ENCODE data around the gene CUZD1. TPM values are rescaled to one million over a fixed set of nuclear protein-coding genes. Genes with fewer than 3 reads are reported as not detected.

CUZD1 gene
- total RNA-seq, 1 experiment from 2014 or later = 2.1 TPM

DNA sequence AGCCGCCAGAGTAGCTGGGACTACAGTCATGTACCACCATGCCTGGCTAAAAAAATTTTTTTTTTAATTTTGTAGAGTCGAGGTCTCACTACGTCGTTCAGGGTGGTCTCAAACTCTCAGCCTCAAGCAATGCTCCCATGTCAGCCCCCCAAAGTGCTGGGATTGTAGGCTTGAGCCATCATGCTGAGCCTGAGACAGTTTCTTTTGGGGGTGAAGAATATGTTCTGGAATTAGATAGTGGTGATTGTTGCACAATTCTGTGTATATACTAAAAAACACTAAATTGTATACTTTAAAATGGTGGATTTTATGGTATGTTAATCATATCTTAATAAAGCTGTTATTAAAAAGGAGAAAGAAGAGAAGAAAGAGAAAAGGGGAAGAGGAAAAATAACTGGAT, 1.5 kb downstream of the CUZD1 start:
- H3K4me3 ChIP-seq (ENCODE audit: low read depth, low read length, poor library complexity, severe bottlenecking) = no peak overlapping the region
- POLR2A ChIA-PET (ENCODE audit: low non-redundant PET) = no interaction called here
- no peaks in the 10 kb centered on the region for H3K36me3 ChIP-seq (ENCODE audit: insufficient read depth, low read length, poor library complexity, severe bottlenecking)
- CTCF ChIA-PET = no interaction called here
- TF ChIP-seq, protein P1, sequence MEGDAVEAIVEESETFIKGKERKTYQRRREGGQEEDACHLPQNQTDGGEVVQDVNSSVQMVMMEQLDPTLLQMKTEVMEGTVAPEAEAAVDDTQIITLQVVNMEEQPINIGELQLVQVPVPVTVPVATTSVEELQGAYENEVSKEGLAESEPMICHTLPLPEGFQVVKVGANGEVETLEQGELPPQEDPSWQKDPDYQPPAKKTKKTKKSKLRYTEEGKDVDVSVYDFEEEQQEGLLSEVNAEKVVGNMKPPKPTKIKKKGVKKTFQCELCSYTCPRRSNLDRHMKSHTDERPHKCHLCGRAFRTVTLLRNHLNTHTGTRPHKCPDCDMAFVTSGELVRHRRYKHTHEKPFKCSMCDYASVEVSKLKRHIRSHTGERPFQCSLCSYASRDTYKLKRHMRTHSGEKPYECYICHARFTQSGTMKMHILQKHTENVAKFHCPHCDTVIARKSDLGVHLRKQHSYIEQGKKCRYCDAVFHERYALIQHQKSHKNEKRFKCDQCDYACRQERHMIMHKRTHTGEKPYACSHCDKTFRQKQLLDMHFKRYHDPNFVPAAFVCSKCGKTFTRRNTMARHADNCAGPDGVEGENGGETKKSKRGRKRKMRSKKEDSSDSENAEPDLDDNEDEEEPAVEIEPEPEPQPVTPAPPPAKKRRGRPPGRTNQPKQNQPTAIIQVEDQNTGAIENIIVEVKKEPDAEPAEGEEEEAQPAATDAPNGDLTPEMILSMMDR (conservative IDR thresholded peaks at IDR 0.05; ENCODE audit: low read depth, low read length) = no peak
- TF ChIP-seq EZH2 (IDR thresholded peaks at IDR 0.05; ENCODE audit: borderline replicate concordance, low read depth, low read length, poor library complexity, severe bottlenecking) = no peak
- no peak for DNase-seq (ENCODE audit: low spot score)
- no peaks in the 10 kb centered on the region for H3K27me3 ChIP-seq (replicated peaks; ENCODE audit: insufficient read depth, low read depth, low read length, poor library complexity)
- H3K9me3 ChIP-seq (ENCODE audit: low read depth, low read length, poor library complexity, severe bottlenecking) = peaks cover 5% of the 10 kb centered on the region
- no peaks in the 10 kb centered on the region for H3K4me1 ChIP-seq (ENCODE audit: insufficient read depth, low read length, poor library complexity, severe bottlenecking)
- intact Hi-C loops (cut with micrococcal nuclease; ENCODE audit: unreplicated experiment) = no loop called here
- no peak overlapping the region for H3K27ac ChIP-seq (ENCODE audit: low read depth, low read length, poor library complexity, severe bottlenecking)
- BruUV-seq (replicated peaks) = no TSS peak

DNA sequence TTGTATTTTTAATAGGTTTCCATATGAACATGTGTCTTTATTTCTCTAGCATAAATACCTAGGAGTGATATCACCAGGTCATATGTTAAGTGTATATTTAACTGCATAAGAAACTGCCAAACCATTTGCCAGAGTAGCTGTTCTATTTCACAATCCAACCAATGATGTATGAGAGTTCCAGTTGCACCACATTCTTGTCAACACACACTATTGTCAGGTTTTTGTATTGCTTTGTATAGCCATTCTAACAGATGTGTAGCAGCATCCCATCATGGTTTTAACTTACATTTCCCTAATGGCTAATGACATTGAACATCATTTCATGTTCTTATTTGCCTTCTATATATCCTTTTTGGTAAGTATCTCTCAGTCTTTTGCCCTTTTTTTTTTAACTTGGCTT, 4.1 kb downstream of the CUZD1 start:
- intact Hi-C loops (cut with micrococcal nuclease; ENCODE audit: unreplicated experiment) = no loop called here
- ChIA-PET POLR2A (ENCODE audit: low non-redundant PET) (no interaction called here), CTCF (no interaction called here)
- no peaks in the 10 kb centered on the region for H3K36me3 ChIP-seq (ENCODE audit: insufficient read depth, low read length, poor library complexity, severe bottlenecking)
- H3K9me3 ChIP-seq (ENCODE audit: low read depth, low read length, poor library complexity, severe bottlenecking) = peaks cover 5% of the 10 kb centered on the region
- no peak overlapping the region for H3K4me3 ChIP-seq (ENCODE audit: low read depth, low read length, poor library complexity, severe bottlenecking)
- no peaks in the 10 kb centered on the region for H3K27me3 ChIP-seq (replicated peaks; ENCODE audit: insufficient read depth, low read depth, low read length, poor library complexity)
- no TSS peak for BruUV-seq (replicated peaks)
- DNase-seq (ENCODE audit: low spot score) = no peak
- H3K27ac ChIP-seq (ENCODE audit: low read depth, low read length, poor library complexity, severe bottlenecking) = no peak overlapping the region
- TF ChIP-seq, protein P1 (conservative IDR thresholded peaks at IDR 0.05; ENCODE audit: low read depth, low read length) = no peak
- TF ChIP-seq EZH2 (IDR thresholded peaks at IDR 0.05; ENCODE audit: borderline replicate concordance, low read depth, low read length, poor library complexity, severe bottlenecking) = no peak
- H3K4me1 ChIP-seq (ENCODE audit: insufficient read depth, low read length, poor library complexity, severe bottlenecking) = no peaks in the 10 kb centered on the region

DNA sequence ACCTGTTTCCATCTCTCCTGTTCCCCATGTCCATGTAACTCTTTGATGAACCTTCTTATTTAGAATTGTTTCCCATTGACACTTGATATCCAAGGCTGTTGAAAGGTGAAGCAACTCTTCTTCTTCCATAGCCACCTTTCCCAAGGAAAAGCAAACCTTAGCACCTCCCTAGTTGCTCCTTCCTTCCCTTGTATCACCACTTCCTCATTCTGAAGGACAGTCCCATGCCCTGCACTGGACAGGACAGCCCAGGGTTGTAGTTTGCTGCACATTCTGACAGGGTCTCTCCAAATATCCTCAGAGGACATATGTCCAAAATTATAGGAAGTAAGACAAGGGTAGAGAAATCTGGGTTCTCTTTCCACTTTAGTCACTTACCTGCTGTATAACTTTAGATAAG, 6.2 kb downstream of the CUZD1 start:
- no peaks in the 10 kb centered on the region for H3K4me1 ChIP-seq (ENCODE audit: insufficient read depth, low read length, poor library complexity, severe bottlenecking)
- H3K27ac ChIP-seq (ENCODE audit: low read depth, low read length, poor library complexity, severe bottlenecking) = no peak overlapping the region
- no peaks in the 10 kb centered on the region for H3K36me3 ChIP-seq (ENCODE audit: insufficient read depth, low read length, poor library complexity, severe bottlenecking)
- POLR2A ChIA-PET (ENCODE audit: low non-redundant PET) = no interaction called here
- CTCF ChIA-PET = no interaction called here
- TF ChIP-seq EZH2 (IDR thresholded peaks at IDR 0.05; ENCODE audit: borderline replicate concordance, low read depth, low read length, poor library complexity, severe bottlenecking) = no peak
- TF ChIP-seq, protein P1 (conservative IDR thresholded peaks at IDR 0.05; ENCODE audit: low read depth, low read length) = no peak
- H3K9me3 ChIP-seq (ENCODE audit: low read depth, low read length, poor library complexity, severe bottlenecking) = peaks cover 5% of the 10 kb centered on the region
- no peaks in the 10 kb centered on the region for H3K27me3 ChIP-seq (replicated peaks; ENCODE audit: insufficient read depth, low read depth, low read length, poor library complexity)
- DNase-seq (ENCODE audit: low spot score) = no peak
- BruUV-seq (replicated peaks) = no TSS peak
- H3K4me3 ChIP-seq (ENCODE audit: low read depth, low read length, poor library complexity, severe bottlenecking) = no peak overlapping the region
- intact Hi-C loops (cut with micrococcal nuclease; ENCODE audit: unreplicated experiment) = no loop called here
